Activated CD4-positive, alpha-beta T cell treated with anti-CD3 and anti-CD28 coated beads, Interleukin-2, amount 50 U/mL, for 24 hours (primary cell): ENCODE measurements around the gene BBS4.
"Not testable (repeated sequence)": the region's sequence is repeated elsewhere in the genome, so short reads cannot be mapped to it uniquely, and the experiment has no call there.

Experiments
- DNase-seq, 2 donors: peaks; one replicate each; pipeline ENCODE4 v3.0.0-alpha.2; 2020; ENCODE audit warnings: low read depth in 1 of 2, low spot score in 1 of 2

The BBS4 gene

GRCh38 chr15:72698938-72699337 is 12.9 kb downstream of the BBS4 start:
- DNase-seq = no peak

DNA sequence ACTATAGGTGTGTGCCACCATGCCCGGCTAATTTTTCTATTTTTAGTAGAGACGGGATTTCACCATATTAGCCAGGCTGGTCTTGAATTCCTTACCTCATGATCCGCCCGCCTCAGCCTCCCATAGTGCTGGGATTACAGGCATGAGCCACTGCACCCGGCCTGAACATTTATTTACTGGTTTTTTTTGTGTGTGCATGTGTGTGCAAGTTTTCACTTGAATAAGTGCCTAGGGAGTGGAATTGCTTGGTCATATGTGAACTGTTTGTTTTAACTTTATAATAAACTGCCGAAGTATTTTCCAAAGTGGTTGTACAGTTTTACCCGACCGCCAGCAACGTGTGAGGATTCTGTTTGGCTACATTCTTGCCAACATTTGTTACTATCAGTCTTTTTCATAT is 14.1 kb downstream of the BBS4 start:
- DNase-seq = no peak

- no peak for DNase-seq
These were observed 20.3 kb downstream of the BBS4 start for GRCh38 chr15:72706266-72706665.

DNA sequence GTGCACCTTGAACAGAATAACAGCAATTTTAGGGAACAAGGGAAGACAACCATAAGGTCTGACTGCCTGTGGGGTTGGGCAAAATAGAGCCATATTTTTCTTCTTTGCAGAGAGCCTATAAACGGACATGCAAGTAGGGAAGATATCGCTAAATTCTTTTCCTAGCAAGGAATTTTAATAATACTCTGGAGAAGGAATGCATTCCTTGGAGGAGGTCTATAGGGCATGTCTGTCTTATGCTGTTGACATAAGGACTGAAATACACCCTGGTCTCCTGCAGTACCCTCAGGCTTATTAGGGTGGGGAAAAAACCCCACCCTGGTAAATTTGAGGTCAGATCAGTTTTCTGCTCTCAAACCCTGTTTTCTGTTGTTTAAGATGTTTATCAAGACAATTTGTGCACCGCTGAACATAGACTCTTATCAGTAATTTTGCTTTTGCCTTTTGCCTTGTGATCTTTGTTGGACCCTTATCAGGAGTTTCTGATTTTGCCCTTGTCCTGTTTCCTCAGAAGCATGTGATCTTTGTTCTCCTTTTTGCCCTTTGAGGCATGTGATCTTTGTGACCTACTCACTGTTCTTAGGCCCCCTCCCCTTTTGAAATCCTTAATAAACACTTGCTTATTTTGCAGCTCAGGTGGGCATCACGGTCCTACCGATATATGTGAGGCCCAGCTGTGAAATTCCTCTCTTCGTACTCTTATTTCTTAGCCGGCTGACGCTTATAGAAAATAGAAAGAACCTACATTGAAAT is 22.7 kb downstream of the BBS4 start:
- not testable (repeated sequence) for DNase-seq

DNA sequence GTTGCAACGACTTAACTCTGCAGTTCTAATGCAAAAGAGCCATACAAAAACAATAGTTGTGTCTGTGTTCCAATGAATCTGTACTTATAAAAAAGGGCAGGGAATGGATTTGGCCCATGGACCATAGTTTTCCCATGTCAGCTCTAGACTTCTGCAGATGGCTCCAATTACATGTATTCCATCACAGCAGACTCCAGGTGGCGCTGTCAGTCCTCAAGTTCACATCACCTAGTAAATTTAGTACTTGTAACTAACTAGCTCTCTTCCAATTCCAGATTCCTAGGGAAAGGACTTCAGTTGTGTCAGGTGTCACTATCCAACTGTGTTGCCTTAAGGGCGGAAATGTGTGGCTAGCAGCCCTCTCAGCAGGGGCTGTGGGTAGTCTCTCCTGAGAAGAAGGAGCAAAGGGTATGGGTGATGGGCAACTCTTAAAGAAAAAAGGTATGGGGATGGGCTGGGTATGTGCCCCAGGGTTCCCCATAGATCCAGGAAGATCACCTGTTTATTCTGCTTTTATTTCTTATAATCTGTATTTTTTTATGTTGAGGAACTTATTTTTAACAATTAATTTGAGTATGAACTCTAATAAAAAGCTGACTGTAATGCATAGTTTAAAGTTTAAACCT is 36.2 kb downstream of the BBS4 start:
- peak; percentile 35 to 58 for DNase-seq

GRCh38 chr15:72724028-72724427 is 38.0 kb downstream of the BBS4 start:
- DNase-seq = no peak

- no peak for DNase-seq
These were observed 39.4 kb downstream of the BBS4 start for GRCh38 chr15:72725446-72725845.

- DNase-seq = not testable (repeated sequence)
These were observed 39.8 kb downstream of the BBS4 start for GRCh38 chr15:72725851-72726250.

- no peak for DNase-seq
These were observed 41.1 kb downstream of the BBS4 start for GRCh38 chr15:72727154-72727553.

- DNase-seq = not testable (repeated sequence)
These were observed 42.2 kb downstream of the BBS4 start for GRCh38 chr15:72728249-72728648.

DNA sequence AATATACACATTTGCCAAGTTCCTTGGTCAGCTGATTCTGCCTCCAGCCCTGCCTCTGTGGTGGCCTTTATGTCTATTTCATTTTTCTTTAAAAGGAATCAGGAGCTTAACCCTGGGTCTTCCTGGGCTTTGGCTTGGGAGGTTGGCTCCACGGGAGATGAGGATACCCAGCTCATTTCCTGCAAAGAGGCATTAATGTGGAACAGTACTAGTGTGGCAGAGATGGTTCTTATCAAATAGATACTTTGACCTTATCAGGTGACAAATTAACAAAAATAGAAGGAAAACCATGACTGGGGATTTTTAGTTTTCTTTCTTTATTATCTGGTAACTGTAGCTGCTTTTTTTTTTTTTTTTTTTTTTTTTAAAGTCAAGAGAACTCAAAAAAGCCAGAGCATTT is 42.8 kb downstream of the BBS4 start:
- no peak for DNase-seq

DNA sequence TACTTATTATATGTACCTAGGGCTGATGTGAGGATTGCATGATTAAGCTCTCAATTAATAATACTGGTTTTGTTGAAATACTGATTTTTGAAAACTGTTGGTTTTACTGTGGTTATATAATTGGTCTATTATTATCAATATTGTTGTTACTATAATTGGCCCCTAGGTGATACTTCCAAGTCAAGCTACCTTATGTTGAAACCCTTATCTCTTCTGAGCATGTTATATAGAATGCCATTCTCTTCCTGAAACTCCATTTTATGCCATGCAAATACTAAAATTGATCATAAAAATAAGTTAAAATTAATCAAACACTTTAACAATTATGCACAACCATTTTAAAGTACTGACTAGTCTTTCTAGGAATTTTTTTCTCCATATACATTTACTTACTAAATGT is 46.1 kb downstream of the BBS4 start:
- DNase-seq = no peak

DNA sequence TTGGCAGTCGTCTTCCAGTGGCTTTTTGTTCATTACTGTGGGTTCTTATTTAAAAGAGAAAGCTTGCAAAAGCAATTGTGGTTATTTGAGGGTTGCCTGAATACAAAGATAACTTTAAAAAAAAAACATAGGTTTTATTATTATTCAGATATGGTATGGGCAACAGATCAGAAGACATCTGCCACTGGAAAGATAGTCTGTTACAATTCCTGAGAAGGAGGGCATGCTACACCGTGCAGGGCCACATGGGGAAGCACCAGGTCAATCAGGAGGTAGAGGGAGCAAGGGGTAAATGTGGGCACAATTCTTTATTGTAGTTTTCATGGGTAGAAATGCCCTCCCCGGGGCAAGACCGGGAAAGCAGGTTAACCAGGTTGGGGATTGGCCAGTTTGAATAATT is 46.5 kb downstream of the BBS4 start:
- no peak for DNase-seq

DNA sequence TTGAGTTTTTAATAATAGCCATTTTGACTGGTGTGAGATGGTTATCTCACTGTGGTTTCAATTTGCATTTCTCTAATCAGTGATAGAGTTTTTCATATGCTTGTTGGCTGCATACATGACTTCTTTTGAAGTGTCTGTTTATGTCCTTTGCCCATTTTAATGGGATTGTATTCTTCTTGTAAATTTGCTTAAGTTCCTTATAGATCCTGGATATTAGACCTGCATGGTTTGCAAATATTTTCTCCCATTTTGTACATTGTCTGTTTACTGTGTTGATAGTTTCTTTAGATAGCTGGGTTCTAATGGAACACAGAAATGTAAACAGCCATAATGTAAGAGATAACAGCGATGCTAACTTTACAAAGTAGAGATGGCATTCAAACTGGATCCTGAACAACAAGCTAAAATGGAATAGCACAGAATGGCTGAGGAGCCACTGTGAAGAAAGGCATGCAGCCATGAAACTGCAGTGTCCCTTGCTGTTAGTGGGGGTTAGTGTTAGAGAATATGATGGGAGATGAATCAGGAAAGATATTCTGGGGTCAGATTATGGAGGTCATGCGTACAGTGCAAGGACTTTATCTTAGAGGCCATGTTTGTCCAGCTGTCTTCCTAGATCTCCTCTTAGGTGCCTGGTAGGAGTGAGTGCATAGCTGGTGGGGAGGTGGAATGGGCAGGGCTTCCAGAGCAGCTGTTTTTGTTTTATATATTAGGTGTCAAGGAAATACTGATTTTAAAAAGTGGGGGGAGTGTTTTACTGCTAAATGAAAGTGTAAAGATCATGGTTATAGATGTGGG is 48.1 kb downstream of the BBS4 start:
- DNase-seq = no peak

- DNase-seq = no peak
These were observed 49.1 kb downstream of the BBS4 start for GRCh38 chr15:72735111-72735510.

GRCh38 chr15:72737061-72737460 is 51.1 kb downstream of the BBS4 start:
- no peak for DNase-seq

- DNase-seq = no peak
These were observed 51.7 kb downstream of the BBS4 start for GRCh38 chr15:72737723-72738122.

GRCh38 chr15:72740219-72740618 is 54.2 kb downstream of the BBS4 start:
- no peak for DNase-seq

- DNase-seq = no peak
These were observed 63.7 kb downstream of the BBS4 start for GRCh38 chr15:72749700-72750099.

GRCh38 chr15:72751751-72752455 is 65.9 kb downstream of the BBS4 start:
- DNase-seq = no peak

GRCh38 chr15:72754096-72754495 is 68.1 kb downstream of the BBS4 start:
- DNase-seq = no peak
